Memory B cell (primary cell): ENCODE measurements around the gene MMUT.
"Not testable (repeated sequence)": the region's sequence is repeated elsewhere in the genome, so short reads cannot be mapped to it uniquely, and the experiment has no call there.

Experiments used
- ATAC-seq: fragments of 150-1000 bp; cut with Tn5 transposase; 2 replicates; pipeline ENCODE4 v1.10.0; 2021; ENCODE audit warnings: low read depth, mild to moderate bottlenecking, moderate library complexity
- DNase-seq, 2 donors: peaks; one replicate each; pipeline ENCODE4 v3.0.0; 2022; ENCODE audit warnings: low spot score in 2 of 2
- H3K27ac Mint-ChIP-seq: one replicate; pipeline ENCODE4 v1.8.0; 2022; ENCODE audit warnings: mild to moderate bottlenecking, moderate library complexity, mixed read lengths
- H3K27me3 Mint-ChIP-seq: one replicate; pipeline ENCODE4 v1.8.0; 2022; ENCODE audit warnings: mixed read lengths
- H3K36me3 Mint-ChIP-seq: one replicate; pipeline ENCODE4 v1.8.0; 2022; ENCODE audit warnings: mild to moderate bottlenecking, mixed read lengths
- H3K4me1 Mint-ChIP-seq: one replicate; pipeline ENCODE4 v1.8.0; 2022; ENCODE audit warnings: mixed read lengths
- H3K4me3 Mint-ChIP-seq: one replicate; pipeline ENCODE4 v1.8.0; 2022; ENCODE audit warnings: mild to moderate bottlenecking, moderate library complexity, mixed read lengths
- H3K9me3 Mint-ChIP-seq: one replicate; pipeline ENCODE4 v1.8.0; 2022; ENCODE audit warnings: mixed read lengths

Gene MMUT

GRCh38 chr6:49401063-49401462 is 62.0 kb downstream of the MMUT start:
- Mint-ChIP-seq H3K27me3 (peaks cover 1% of the 10 kb centered on the region), H3K4me1 (no peaks in the 10 kb centered on the region), H3K9me3 (peaks cover 5% of the 10 kb centered on the region), H3K4me3 (no peak overlapping the region), H3K27ac (no peak overlapping the region), H3K36me3 (no peaks in the 10 kb centered on the region)
- DNase-seq (no peak), ATAC-seq (no peak)

GRCh38 chr6:49386667-49387508 is 76.2 kb downstream of the MMUT start:
- H3K4me3 Mint-ChIP-seq, DNase-seq, H3K9me3 Mint-ChIP-seq, ATAC-seq, H3K36me3 Mint-ChIP-seq, H3K27ac Mint-ChIP-seq, H3K4me1 Mint-ChIP-seq, H3K27me3 Mint-ChIP-seq: not testable (repeated sequence)

- Mint-ChIP-seq H3K9me3 (peaks cover 1% of the 10 kb centered on the region), H3K36me3 (no peaks in the 10 kb centered on the region), H3K27ac (no peak overlapping the region), H3K27me3 (peaks cover 1% of the 10 kb centered on the region), H3K4me3 (no peak overlapping the region), H3K4me1 (no peaks in the 10 kb centered on the region)
- DNase-seq (no peak), ATAC-seq (no peak)
Observed at GRCh38 chr6:49384904-49385303, 78.1 kb downstream of the MMUT start.
